Neutrophil (primary cell): Measurements from ENCODE around the gene KCTD4.

Source experiments
- H3K27ac ChIP-seq: fragments of 200-600 bp; sonication (generic); 2 replicates; pipeline ENCODE4 v1.5.1; 2016; ENCODE audit warnings: mild to moderate bottlenecking, moderate library complexity
- H3K27me3 ChIP-seq: fragments of 200-600 bp; sonication (generic); 2 replicates; pipeline ENCODE4 v1.6.0; 2016; ENCODE audit warnings: mild to moderate bottlenecking
- H3K36me3 ChIP-seq: fragments of 200-600 bp; sonication (generic); 2 replicates; pipeline ENCODE4 v1.5.1; 2017
- H3K4me1 ChIP-seq, 2 experiments: fragments of 200-600 bp in 1 of 2; sonication (generic) in 1 of 2; 1 replicate in 1 of 2; 2 replicates in 1 of 2; pipeline versions ENCODE4 v1.5.1 to v1.6.1; 2013 to 2016; ENCODE audit warnings: low read depth in 1 of 2, low read length in 1 of 2, mild to moderate bottlenecking in 1 of 2, moderate library complexity in 1 of 2; ENCODE audit not compliant: control insufficient read depth in 1 of 2, insufficient read depth in 1 of 2
- H3K4me3 ChIP-seq, 2 experiments: fragments of 200-600 bp in 1 of 2; sonication (generic) in 1 of 2; 1 replicate in 1 of 2; 2 replicates in 1 of 2; pipeline ENCODE4 v1.5.1; 2013 to 2016; ENCODE audit warnings: low read depth in 1 of 2, low read length in 1 of 2, mild to moderate bottlenecking in 1 of 2, moderate library complexity in 1 of 2
- H3K9me3 ChIP-seq: fragments of 200-600 bp; sonication (generic); 2 replicates; pipeline ENCODE4 v1.5.1; 2016
- TF ChIP-seq, protein P1 (sequence below): fragments of 200-600 bp; sonication (generic); IDR thresholded peaks from 2 replicates; pipeline ENCODE4 v1.5.1; 2016; ENCODE audit warnings: antibody characterized with exemption

KCTD4 gene

DNA sequence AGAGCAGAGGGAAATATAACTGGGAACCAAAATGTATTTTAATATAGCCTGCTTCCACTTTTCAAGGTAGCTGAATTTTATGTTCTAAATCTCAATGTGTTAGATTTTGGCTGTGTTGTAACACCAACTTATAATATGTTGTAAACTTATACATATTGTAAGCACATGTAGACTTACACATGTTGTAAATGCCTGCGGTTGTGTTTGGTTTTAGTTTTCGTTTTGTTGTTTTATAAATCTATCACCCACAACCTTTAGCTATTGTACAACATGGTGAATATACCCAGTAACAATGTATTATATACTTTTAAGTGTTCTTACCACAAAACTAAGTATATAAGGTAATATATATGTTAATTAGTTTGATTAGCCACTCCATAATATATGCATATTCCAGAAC lies 15.6 kb downstream of the KCTD4 start:
- Histone ChIP-seq H3K27me3 (no peaks in the 10 kb centered on the region), H3K4me3 (no peak overlapping the region), H3K4me1 (no peaks in the 10 kb centered on the region), H3K36me3 (peaks cover 13% of the 10 kb centered on the region), H3K9me3 (no peaks in the 10 kb centered on the region), H3K27ac (no peak overlapping the region)
- TF ChIP-seq, protein P1, sequence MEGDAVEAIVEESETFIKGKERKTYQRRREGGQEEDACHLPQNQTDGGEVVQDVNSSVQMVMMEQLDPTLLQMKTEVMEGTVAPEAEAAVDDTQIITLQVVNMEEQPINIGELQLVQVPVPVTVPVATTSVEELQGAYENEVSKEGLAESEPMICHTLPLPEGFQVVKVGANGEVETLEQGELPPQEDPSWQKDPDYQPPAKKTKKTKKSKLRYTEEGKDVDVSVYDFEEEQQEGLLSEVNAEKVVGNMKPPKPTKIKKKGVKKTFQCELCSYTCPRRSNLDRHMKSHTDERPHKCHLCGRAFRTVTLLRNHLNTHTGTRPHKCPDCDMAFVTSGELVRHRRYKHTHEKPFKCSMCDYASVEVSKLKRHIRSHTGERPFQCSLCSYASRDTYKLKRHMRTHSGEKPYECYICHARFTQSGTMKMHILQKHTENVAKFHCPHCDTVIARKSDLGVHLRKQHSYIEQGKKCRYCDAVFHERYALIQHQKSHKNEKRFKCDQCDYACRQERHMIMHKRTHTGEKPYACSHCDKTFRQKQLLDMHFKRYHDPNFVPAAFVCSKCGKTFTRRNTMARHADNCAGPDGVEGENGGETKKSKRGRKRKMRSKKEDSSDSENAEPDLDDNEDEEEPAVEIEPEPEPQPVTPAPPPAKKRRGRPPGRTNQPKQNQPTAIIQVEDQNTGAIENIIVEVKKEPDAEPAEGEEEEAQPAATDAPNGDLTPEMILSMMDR: no peak

DNA sequence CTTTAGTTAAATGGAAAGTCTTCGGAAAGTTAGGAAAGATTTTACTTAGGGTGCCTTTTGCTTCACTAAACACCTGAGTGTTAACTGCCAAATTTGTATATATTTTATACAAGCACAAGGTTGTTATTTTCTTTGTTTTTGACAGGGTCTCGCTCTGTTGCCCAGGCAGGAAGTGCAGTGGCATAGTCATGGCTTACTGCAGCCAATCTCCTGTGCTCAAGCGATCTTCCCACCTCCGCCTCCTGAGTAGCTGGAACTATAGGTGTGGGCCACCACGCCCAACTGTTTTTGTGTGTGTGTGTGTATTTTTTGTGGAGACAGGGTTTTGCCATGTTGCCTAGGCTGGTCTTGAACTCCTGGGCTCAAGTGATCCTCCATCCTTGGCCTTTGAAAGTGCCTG lies 16.2 kb downstream of the KCTD4 start:
- TF ChIP-seq, protein P1: no peak
- Histone ChIP-seq H3K4me3 (no peak overlapping the region), H3K4me1 (no peaks in the 10 kb centered on the region), H3K27me3 (no peaks in the 10 kb centered on the region), H3K9me3 (no peaks in the 10 kb centered on the region), H3K27ac (no peak overlapping the region), H3K36me3 (peaks cover 13% of the 10 kb centered on the region)

DNA sequence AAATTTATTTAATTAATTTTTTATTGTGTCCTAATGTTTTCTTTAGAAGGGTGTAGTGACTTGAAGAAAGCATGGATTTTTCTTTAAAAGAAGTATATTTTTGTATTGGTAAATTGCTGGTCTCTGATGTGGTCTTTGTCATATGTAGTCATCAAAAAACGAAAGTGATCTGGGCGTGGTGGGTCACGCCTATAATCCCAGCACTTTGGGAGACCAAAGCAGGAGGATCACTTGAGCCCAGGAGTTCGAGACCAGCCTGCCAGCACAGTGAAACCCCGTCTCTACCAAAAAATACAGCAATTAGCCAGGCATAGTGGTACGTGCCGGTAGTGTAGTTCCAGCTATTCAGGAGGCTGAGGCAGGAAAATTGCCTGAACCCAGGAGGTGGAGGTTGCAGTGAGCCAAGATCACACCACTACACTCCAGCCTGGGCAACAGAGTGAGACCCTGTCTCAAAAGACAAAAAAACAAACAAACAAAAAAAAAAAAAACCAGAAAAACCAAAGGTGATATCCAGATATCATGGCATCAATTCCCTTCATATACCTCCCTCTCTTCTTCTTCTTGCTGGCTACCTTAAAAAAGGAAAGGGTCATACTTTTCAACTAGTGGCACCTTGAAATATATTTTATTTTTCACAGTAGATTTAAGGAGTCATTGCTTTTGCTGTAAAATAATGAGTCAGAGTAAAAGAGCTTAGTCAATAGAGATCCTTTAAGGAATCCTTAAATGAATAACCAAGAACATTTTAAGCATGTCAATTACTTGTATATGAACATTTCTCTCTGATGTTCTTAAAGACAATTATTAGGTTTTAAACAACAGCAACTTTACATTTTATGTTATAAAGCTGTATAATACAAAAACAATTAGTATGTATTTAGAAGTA lies 19.9 kb downstream of the KCTD4 start:
- H3K36me3 ChIP-seq: peaks cover 13% of the 10 kb centered on the region
- TF ChIP-seq, protein P1: no peak
- no peaks in the 10 kb centered on the region for H3K4me1 ChIP-seq
- H3K9me3 ChIP-seq: no peaks in the 10 kb centered on the region
- no peak overlapping the region for H3K27ac ChIP-seq
- H3K4me3 ChIP-seq: no peak overlapping the region
- H3K27me3 ChIP-seq: no peaks in the 10 kb centered on the region

DNA sequence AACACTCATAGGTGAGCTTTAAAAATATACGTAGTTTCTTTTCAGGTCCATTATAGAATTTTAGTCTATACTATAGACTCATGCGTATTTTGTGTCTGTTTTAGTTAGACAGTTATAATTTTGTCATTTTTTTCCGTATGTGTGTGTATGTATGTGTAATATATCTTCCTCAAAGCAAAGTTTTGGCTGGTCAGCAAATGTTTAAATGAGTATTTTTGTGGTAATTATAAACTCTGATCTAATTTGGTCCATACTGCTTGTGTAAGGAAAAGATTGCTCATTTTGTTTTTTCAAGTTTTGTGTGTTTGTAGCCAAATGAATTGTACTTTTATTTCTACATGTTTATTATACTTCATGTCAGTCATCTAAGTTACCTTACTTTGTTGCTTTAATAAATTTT lies 20.5 kb downstream of the KCTD4 start:
- Histone ChIP-seq H3K4me1 (no peaks in the 10 kb centered on the region), H3K27me3 (no peaks in the 10 kb centered on the region), H3K9me3 (no peaks in the 10 kb centered on the region), H3K4me3 (no peak overlapping the region), H3K27ac (no peak overlapping the region), H3K36me3 (peaks cover 13% of the 10 kb centered on the region)
- TF ChIP-seq, protein P1: no peak

DNA sequence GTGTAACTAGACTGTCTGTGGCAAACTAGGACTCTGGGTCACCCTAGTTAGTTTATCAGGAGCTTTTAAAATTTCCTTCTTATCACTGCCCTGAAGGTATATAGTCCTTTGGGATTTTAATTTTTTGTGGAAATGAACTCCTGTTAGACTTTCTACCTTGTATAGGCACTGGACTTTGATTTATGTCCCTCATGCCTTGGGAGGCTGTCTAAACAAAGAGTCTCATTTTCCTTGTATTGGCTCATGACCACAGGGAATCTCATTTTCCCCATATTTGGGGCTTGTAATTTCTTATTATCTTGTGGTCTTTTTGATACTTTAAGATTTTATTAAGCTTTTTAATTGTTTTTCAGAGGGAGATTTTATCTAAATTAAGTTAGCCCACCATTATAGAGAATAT lies 21.4 kb downstream of the KCTD4 start:
- Histone ChIP-seq H3K27ac (no peak overlapping the region), H3K4me3 (no peak overlapping the region), H3K9me3 (no peaks in the 10 kb centered on the region), H3K4me1 (no peaks in the 10 kb centered on the region), H3K27me3 (no peaks in the 10 kb centered on the region), H3K36me3 (peaks cover 8% of the 10 kb centered on the region)
- TF ChIP-seq, protein P1: no peak
